GM21576 (cell line): ENCODE results near the gene EGFR.
"Not testable (repeated sequence)": the region's sequence is repeated elsewhere in the genome, so short reads cannot be mapped to it uniquely, and the experiment has no call there.

Source experiments
- ATAC-seq: cut with Tn5 transposase; IDR thresholded peaks from one replicate; pipeline ENCODE4 v1.9.1; 2021; ENCODE audit warnings: mild to moderate bottlenecking, moderate library complexity; ENCODE audit not compliant: unreplicated experiment

Gene EGFR

DNA sequence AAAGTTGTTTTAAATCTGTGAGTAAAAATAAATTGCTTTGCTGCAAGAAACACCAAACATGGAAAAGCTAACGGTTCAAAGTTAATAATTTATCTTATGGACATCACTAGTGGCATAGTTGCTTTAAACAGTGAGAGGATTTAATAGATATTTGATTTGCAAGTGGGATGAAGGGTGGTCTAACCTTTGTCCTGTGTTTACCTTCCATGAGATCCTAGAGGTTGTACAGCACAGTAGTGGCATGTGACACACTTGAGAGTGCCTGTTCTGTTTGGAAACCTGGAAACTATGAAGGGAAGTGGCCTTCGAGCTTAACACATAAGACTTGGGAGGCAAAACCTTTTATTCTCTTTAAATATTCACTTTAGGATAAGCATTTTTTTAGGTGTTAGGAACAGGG lies 16.0 kb downstream of the EGFR start:
- ATAC-seq = no peak

DNA sequence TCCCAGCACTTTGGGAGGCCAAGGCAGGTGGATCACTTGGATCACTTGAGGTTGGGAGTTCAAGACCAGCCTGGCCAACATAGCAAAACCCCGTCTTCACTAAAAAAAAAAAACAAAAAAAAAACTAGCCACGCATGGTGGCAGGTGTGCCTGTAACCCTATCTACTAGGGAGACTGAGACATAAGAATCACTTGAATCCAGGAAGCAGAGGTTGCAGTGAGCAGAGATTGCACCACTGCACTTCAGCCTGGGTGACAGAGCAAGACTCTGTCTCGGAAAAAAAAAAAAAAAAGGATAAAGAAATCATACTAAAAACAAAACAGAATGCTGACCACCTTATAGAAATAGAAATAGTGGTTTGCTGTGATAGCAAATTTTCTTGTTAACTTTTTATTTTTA lies 16.6 kb downstream of the EGFR start:
- ATAC-seq = not testable (repeated sequence)

DNA sequence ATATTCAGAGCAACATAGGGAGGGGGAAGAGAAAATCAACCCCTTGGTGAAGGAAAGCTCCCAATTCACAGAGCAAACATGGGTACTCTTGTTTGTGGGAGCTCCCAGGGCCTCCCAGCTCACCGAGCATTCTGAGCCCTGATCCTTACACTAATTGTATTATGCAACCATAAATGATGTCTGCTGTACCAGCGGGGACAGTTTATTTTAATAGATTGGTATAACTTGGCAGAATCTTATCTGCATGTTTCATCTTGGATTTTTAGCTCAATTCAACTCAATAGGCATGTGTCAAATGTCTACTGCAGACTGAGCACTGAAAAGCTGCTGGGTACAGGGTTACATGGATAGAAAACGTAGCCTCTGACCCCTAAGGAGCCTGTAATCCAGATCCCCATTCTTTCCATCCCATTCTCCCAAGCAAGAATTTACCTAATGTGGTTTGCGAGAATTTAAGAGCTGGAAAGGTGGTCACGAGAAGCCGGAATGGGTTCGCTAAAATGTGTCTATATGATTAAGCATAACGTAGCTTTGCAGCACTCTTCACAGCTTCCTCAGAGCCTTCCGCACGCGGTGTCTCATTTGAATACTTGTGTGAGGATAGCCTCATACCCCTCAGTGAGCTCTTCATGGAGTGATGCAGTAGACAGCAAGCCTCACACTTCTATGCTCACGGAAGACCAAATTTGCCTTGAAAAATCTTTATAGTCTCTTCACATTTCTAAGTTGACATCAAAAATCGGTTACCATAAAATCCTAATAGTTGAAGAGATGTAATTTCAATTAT lies 18.3 kb downstream of the EGFR start:
- no peak for ATAC-seq

DNA sequence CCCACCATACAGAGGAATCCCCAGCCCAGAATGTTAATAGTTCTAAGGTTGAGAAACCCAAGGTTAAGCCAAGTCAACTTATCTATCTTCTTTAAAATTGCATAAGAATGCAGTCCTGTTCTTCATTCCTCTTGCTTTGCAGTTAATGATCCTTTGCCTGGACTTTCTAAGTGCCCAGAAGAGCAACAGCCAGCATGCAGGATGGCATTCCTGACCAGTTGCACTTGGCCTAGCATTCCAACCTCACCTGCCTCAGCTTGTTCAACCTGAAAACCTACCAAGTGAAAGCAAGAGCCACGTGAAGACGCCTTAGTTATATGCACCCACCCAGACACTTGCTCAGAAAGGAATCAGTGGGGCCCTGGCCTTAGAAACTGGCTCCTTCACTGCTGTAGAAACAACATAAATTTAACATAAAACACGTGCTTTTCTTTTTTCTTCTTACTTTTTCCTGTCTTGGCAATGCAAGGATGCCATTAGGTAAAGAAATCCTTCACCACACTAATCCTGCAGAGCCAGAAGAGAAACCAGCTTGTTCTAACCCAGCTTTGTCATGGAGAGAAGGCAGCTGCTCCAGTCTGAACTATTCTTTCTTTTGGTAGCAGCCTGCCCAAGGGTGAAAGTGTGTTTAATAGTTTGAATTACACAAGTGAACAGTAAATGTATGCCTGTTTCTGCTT lies 25.0 kb downstream of the EGFR start:
- ATAC-seq = no peak

DNA sequence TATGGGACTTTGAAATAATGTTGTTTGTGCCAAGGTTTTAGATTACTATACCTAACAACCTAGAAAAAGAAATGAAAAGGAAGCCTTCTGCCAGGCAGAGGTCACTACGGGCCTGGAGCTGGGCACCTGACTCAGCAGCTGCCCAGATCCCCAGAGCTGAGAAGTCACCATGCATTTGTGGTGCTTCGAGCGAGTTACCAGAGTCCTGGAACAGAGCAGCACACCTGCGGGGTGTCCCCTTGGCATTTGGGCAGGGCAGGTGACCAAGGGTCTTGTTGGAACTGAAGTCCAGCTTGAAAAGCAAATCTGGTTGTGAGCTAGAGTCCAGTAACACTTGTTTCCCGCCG lies 25.5 kb downstream of the EGFR start:
- ATAC-seq = no peak

DNA sequence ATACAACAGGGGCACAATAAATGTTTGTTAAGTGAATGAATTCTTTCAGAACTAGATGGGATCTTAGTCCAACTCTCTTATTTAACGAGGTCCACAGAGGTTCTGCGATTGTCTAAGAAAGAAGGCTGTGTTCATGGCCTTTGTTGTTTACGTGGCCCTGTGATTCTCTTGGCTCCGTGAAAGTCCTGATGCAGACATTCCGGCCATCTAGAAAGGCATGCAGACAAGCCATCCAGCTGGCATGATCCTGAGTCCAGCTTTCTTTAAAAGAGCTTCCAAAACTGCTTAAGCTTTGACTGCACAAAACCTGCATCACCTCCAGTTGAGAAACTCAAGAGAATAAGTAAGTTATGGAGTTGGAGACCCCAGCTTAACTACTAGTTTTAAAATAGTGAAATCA lies 26.0 kb downstream of the EGFR start:
- ATAC-seq = no peak

DNA sequence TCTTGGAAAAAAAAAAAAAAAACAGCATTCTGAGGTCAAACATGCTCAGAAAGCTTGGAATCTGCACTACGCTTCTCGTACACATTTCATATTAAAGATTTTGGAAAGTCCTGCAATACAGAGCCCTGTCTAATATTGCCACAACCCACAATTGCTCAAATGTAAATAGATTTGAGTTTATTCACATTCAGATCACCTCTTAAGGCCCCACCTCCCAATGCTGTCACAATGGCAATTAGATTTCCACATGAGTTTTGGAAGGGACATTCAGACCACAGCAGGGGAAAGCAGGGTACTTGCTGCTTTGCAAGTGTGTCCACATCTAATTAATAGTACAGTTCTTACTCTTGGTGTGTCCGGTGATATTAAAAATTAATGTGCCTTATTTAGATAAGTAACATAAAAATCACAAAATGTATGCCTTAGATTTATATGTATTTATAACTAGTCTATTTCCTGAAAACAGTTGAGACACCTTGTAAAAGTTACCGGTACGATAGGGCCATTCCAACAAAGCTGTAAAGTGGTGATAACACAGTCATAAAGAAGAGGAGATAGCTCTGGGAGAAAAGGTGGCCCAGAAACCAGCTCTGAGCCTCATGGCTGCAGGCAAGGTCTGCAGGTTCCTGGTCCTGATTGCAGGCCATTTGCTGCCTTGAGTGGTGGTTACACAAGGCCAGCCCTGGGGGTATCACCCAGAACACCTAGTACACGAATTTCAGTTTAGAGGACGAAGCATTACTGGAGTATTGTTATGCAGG lies 27.9 kb downstream of the EGFR start:
- ATAC-seq = no peak

DNA sequence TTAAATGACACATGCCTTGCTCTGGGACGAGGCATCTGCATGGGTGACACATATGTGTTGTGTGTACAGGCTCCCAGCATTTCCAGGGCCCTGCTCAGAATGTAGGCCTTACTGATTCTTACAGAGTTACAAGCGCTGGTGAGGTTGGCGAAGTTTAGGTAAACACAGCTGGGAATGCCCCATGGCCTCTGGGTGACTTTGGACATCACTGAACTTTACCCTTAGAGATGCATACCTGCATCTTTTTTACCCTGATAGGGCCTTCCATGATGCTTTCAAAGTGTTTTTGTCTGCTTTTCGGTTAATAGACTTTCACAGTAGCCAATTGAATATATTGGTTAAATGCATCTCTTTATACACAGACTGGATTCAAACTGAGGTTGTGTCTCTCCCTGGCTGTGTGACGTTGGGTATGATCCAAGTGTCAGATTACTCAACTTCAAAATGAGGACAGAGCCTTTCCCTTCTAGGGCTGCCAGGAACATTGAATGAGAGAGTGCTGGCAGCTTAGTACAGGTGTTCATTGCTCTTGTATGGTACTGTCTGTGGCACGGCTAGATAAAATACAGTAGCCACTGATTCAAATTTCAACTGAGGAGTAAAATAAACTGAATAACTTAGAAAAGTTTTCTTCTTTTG lies 29.5 kb downstream of the EGFR start:
- no peak for ATAC-seq

DNA sequence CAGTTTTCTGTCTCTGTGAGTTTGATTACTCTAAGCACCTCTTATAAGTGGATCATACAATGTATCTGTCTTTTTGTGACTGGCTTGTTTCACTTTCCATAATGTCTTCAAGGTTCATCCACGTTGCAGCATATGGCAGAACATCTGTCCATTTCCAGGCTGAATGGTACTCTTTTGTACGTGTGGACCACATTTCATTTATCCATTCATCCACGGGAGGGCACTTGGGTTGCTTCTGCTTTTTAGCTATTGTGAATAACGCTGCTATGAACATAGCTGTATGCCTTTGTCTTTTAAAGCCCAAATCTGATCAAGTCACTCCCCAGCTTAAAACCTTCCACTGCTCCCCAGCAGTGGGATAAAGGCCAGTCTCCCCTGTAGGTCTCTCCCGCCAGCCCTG lies 31.5 kb downstream of the EGFR start:
- ATAC-seq = no peak

DNA sequence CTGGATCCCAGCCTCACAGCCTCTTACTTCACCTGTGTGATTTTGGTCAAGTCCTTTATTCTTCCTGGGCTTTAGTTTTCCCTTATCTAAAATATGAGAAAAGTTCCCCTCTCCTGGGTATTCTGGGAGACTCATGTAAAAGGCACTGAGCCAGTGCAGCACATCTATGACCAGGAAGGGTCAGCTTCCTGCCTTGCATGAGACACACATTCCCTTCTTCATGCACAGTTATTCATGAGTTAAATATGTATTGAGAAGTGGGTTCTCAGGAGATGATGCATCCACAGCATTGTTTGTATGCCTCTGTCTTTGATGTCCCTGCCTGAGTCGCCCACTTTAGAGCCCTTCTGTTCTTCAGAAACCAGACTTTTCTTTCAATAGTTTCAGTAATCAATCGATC lies 33.3 kb downstream of the EGFR start:
- ATAC-seq = no peak

DNA sequence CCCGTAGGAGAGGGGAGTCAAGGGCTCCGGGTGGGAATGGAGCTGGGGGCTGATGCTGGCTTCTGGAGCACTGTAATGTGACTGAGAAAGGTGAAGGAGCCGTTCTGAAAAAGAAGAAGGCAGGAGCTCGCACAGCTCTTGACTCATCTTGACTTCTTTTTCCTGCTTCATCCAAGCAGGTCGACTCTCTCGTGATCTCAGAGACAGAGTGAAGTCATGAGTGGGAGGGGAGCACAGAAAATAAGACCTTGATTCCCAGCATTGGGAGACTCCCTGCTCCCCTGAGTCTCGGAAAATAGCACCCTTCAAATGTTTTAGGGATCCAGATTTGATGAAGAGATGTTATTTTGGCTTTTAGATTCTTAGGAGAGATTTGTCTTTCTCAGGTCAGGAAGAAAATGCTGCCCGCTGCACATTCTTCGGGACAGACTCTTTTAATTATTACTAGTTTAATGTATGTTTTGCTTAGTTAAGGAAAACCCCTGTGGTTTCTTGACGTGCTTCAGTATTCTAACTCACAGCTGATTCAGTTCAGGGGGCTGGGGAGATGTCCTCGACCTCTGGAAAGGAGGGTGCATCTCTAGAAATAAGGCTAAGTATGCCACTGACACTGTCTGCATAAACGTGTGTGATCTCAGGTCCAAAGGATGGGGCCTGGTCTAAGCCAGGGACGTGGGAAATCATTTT lies 34.1 kb downstream of the EGFR start:
- ATAC-seq = no peak

DNA sequence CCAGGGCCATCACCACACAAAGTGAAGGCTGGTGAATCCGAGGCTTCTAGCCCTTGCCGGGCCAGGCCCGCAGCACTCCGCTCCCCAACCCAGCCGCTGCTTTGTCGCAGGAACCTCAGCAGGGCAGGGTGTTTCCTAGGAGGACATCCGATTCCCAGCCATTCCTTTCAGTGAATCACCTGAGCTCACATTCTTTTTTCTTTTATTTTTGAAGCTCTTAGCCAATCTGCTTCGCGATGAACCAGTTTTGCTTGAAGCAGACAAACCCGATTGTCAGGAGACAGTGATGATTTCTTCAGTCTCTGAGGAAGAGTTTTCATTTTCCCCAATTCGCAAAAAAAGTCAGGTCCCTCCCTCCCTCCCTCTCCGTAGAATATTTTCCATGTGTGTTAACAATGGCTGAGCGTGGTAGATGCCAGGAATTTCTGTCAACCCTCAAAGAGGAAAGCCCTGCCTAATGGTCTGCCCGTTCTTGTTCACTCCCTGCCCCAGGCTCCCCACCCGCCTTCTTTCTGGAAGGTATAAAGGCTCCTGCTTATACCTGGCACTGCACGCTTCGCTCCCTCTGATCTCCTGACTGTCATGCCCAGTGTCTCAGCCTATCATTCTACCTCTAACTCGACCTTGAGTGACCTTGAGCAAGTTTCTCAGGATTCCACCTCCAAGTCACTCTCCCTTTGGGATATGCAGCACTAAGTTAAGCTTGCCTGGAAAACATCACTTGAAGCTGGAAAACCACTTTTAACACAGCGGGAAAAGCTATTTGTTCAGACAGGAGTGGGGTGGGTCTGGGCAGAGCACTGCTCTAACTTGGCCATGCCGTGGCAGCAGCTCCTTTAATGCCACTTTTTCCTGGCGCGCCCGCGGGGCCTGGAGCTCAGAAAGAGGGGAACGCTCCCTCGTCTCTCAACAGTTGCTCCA lies 35.1 kb downstream of the EGFR start:
- no peak for ATAC-seq

DNA sequence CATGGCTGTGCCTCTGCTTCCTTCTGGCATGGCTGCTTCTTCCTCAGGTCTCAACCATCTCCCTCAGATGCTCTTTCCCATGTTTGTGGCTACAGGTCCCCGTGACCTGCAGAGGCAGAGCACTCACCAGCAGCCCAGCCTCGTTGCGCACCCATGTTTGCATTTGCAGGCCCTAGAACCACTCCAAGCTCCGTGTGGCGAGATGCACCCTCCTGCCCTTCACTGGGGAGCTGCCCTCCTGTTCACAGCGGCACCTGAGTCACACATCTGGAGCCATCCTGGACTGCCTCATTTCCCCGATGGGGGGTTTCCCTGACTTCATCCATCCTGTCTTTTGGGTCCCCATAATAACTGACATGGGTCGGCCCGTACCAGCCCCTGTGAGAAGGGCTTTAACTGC lies 35.9 kb downstream of the EGFR start:
- ATAC-seq = no peak

DNA sequence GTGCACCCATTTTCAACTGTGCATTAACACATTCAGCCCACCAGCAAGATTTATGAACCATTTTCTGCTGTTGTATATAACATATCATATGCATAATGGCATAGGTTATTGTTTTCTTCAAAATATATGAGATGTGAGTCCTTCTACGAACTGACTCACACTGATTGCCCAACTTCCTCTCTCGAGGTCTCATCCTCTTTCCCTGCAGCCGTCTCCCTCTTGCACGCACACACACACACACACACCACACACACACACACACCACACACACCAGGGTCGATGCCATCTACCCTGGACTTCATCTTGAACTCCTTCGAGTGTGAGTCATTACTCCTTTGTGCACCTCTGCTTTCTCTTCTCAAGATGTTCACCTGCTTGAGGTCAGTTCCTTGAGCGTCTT lies 36.7 kb downstream of the EGFR start:
- no peak for ATAC-seq

DNA sequence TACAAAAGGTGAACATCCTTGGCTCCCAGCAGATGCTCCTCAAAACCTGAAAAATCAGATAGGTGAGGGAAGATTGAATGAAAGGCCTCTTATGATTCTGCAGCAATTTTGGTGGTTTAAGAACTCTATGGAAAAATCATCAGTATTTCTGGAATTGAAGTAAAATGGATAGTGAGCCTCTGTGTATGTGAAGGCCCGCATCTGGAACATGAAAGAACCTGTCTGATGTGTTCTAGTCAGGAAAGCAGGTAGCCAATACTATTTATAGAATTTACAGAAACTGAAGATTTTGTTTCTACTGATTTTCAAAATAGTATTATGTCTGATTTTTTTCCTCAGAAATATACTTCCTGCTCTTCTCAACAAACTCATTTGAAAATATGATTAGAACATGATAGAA lies 37.3 kb downstream of the EGFR start:
- ATAC-seq = no peak

DNA sequence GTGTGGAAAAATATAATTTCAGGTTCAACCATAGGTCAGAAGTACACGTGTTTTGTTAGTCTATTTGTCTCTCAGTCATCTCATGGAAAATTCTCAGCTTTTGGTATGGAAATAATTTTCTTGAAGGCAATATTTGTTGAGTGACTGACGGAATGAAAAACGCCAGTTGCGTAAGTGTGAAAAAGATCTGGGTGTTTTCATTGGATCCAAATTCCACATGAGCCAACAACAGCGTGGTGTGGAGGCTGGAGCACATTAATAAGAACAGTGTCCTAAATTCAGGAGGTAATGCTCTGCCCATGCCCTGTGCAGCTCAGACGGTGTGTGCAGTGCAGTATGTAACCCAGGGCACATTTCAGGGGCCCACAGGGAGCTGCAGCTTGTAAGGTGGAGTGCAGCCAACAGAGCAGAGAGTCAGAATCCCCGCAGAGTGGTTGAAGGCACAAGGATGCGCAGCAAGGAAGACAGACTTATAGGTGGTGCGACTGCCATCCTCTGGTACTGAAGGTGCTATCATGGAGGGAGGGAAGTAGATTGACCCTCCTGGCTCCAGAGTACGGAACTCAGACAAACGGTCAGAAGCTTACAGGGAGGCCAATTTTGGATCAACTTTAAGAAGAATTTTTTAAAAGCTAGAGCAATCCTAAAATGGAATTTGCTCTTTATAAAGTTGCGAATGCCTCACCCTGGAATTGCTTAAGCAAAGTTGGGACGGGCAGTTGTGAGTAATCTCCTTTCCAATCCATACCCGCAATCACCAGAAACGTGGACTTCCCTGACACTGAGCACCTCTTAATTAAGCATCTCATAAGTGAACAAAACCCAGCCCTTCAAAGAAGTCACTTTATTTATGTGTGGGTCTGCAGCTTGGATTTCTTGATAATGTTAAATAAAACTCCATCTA lies 38.0 kb downstream of the EGFR start:
- ATAC-seq = no peak

DNA sequence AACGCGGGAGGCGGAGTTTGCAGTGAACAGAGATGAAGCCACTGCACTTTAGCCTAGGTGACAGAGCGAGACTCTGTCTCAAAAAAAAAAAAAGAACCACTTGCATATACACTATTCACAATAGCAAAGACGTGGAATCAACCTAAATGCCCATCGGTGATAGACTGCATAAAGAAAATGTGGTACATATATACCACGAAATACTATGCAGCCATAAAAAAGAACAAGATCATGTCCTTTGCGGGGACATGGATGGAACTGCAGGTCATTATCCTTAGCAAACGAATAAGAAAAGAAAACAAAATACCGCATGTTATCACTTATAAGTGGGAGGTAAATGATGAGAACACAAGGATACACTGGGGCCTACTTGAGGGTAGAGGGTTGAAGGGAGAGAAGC lies 39.5 kb downstream of the EGFR start:
- no peak for ATAC-seq

DNA sequence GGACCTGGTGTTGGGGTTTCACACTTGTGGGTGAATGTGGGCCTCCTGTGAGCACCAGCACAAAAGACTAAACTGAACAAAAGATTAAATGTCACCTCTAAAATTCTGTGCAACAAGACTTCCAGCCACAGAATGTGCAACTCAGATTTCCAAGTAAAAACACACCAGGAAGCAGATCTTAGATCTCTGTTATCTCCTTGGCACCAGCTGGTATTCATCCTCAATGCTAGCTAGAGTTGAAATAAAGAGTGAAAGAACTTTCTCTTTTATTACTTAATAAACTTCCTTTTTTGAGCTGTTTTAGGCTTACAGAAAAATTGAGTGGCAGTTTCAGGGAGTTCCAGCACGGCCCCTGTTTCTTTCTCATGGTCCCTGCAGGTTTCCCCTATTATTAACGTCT lies 40.2 kb downstream of the EGFR start:
- no peak for ATAC-seq

DNA sequence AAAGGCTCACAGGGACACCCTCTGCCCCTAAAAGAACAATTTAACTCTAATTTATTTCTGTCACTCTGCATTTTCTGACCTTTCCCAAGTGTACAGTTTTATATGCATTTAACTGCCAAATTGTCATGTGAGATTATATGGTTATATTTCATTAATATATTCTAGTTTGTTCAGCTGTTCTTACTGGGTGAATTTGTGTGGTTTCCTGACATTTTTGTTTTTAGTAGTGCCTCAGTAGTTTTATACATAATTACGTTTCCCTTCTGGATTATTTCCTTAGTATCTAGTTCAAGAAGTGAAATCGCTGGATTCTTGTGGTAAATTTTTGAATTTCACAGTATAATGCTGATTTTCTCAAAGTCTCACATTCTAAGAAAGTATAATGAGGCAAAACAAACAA lies 41.3 kb downstream of the EGFR start:
- no peak for ATAC-seq
